Activated CD4-positive, alpha-beta T cell treated with anti-CD3 and anti-CD28 coated beads, Interleukin-2, amount 50 U/mL, for 1 hour (primary cell): ENCODE results near the gene KIRREL3.
"Not testable (repeated sequence)": the region's sequence is repeated elsewhere in the genome, so short reads cannot be mapped to it uniquely, and the experiment has no call there.

ENCODE experiments used
- DNase-seq: peaks from one replicate; pipeline ENCODE4 v3.0.0-alpha.2; 2020

The KIRREL3 gene

DNA sequence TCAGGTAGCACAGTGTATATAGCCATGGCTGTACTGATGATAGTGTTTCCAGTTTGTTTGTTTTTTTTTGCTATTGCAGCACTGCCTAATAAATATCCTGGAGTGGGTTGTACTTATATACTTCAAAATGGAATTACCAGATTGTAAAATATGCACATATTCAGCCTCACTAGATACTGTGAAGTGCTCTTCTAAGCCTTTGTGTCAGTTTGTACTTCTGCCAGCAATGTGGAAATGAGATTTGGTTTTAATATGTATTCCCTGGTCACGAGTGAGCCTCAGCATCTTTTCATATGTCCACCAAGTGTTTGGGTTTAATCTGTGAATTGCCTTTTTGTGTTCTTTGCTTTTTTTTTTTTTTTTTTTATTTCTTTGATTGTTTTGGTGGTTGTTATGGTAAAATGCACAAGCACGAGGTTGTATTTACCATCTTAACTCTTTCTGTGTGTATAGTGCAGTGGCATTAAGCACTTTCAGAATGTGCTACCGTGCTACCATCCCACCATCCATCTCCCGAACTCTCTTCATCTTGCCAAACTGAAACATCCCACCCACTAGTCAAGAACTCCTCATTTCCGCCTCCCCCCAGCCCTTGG, 610.2 kb downstream of the KIRREL3 start:
- DNase-seq, result no peak

DNA sequence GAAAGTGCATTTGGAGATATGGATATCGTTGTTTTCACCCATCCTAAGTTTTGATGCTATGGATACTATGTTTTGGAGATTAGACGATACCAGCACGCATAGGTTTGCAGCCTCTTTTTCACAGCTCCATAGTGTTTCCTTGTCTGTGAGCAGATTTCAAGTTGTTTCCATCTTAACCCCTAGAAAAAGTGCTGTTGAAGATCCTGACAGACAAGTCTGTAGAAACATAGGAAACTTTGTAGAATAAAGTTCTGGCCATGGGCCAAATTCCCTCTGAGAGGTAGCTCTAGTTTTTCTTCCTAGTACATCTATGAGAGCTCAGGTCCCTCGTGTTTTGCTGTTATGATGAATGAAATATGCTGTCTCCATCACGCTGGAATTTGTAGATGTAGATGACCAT, 612.7 kb downstream of the KIRREL3 start:
- DNase-seq, result no peak

DNA sequence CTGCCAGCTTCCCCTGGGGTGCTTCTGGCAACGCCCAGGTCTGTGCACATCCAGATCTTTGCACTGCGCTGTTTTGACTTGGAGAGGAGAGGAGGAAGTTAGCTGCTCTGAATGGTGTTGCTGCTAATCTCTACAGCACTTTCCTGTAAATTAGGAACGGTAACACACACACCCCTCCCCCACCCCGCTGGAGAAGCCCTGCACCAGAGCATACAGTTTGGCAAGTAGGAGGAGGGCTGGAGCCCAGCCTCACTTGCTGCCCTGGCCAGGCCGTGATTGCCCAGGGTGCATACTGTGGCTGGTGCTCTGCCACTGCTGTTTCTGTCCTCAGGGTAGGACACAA, 613.9 kb downstream of the KIRREL3 start:
- not testable (repeated sequence) for DNase-seq

DNA sequence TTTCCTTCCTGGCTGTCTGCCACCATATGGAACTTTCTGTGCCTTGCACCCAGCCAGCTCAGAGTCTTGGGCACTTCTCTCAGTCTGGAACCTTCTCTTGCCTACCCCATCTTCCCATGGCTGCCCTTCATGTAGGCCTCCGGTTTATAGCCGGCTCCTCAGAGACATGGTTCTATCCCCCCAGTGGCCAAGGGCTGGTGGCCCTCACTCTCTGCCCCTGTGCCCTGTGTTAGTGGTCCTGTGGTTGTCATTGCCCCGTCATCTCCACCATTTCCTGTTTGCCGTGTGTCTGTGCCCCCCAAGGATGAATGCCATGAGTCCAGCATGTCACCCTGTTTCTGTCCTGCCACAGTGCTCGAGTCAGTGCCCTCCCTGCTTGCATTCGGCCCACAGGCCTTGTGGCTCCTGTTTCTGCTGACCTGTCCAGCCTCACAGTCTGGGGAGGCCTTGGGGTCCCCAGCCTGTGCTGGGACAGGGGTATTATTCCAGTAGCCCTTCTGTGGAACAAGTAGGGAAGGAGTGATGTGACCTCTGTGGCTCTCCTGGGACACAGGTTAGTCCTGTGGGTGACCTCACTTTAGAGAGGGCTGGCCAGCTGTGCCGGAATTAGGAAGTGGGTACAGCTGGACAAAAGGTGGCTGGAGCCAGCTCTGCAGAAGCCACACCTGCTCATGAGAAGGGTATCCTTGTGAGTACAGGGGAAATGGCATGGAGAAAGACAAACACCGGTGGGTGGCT, 614.4 kb downstream of the KIRREL3 start:
- DNase-seq, result no peak

GRCh38 chr11:126384449-126385070, 616.0 kb downstream of the KIRREL3 start:
- DNase-seq, result no peak

- DNase-seq, result no peak
These were observed 616.9 kb downstream of the KIRREL3 start for GRCh38 chr11:126383339-126384335.

DNA sequence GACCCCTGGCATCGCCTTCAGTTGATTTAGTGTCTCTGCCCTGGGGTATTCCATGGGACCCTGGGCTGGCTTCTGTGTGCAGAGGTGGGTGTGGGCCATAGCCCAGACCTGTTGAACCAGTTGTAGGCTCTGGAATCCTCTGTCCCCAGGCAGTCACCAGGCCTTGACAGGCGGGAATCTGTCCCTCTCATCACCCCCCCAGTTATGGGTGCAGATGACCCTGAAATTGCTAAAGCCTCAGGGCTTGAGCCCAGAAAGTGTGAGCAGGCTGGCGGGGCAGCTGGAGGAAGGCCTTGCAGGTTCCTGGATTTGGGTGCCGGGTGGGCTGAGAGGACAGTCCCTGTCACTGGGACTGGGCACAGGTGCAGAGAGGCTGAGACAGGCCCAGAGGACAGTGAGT, 617.9 kb downstream of the KIRREL3 start:
- DNase-seq, result not testable (repeated sequence)

- DNase-seq, result not testable (repeated sequence)
These were observed 618.6 kb downstream of the KIRREL3 start for GRCh38 chr11:126381960-126382359.

DNA sequence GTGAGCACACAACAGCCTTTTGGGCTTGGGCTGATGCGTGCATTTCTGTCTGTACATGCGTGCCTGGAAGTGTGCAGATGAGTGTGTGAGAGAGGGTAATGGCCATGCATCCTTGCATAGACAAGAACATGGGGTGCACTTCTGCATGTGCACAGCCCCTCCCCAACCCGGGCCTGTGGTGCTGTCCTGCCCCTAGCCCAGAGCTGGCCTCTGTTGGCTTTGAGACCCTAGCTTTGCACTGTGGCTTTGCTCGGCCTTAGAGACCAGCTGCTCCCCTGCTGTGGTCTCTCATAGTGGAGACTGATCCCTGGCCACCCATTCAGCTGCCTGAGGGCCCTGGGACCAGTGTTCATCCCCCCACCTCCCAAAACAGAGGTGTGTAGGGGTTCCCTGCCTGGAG, 619.7 kb downstream of the KIRREL3 start:
- DNase-seq, result no peak

GRCh38 chr11:126378763-126379162, 621.8 kb downstream of the KIRREL3 start:
- no peak for DNase-seq

GRCh38 chr11:126375726-126376125, 624.8 kb downstream of the KIRREL3 start:
- DNase-seq, result no peak

- DNase-seq, result not testable (repeated sequence)
These were observed 625.8 kb downstream of the KIRREL3 start for GRCh38 chr11:126374562-126375300.

- DNase-seq, result not testable (repeated sequence)
These were observed 627.0 kb downstream of the KIRREL3 start for GRCh38 chr11:126373389-126374066.
